Endothelial cell of umbilical vein (primary cell): ENCODE results near the gene SH3BGRL. TPM values are rescaled to one million over a fixed set of nuclear protein-coding genes. Genes with fewer than 3 reads are reported as not detected.

Experiments
- BruUV-seq: library from RNA; stranded (reverse); fragments of 400-500 nt; replicated peaks from 2 replicates; lab custom pipeline; 2021; lab: Mats Ljungman, UMichigan
- CTCF ChIA-PET: fragments of 300-600, 350-600 bp; sonication (Branson Sonifier 250); formaldehyde crosslinking; loops from one replicate; lab custom pipeline; 2021; ENCODE audit warnings: antibody characterized with exemption, inconsistent platforms; lab: Charles Lee
- POLR2A ChIA-PET: fragments of 300-600, 350-600 bp; sonication (Branson Sonifier 250); formaldehyde crosslinking; loops from one replicate; lab custom pipeline; 2021; ENCODE audit warnings: antibody characterized with exemption, inconsistent platforms; lab: Charles Lee
- DNase-seq: peaks from one replicate; pipeline ENCODE4 v3.0.0-alpha.2; 2011; ENCODE audit warnings: low read depth, low spot score
- FAIRE-seq: peaks from 2 replicates; lab custom pipeline; 2011; peaks lifted over from hg19 to GRCh38; lab: Jason Lieb, UNC
- H2AFZ ChIP-seq: 2 replicates; pipeline ENCODE4 v1.6.0; 2012; ENCODE audit warnings: low read depth, low read length, control low read depth, inconsistent platforms
- H3K27ac ChIP-seq: 2 replicates; pipeline ENCODE4 v1.5.1; 2011; ENCODE audit warnings: low read depth, mild to moderate bottlenecking, control low read depth, low read length, moderate library complexity; ENCODE audit not compliant: insufficient read depth
- H3K27me3 ChIP-seq, 2 experiments: 2 replicates each; pipeline versions ENCODE4 v1.6.0 to v1.6.1; 2011; ENCODE audit warnings: low read length in 2 of 2, mixed read lengths in 1 of 2; ENCODE audit not compliant: control insufficient read depth in 2 of 2, insufficient read depth in 2 of 2
- H3K36me3 ChIP-seq, 2 experiments: 2 replicates in 1 of 2; 3 replicates in 1 of 2; pipeline ENCODE4 v1.5.1; 2011; ENCODE audit warnings: low read length in 2 of 2, mild to moderate bottlenecking in 1 of 2, moderate library complexity in 1 of 2; ENCODE audit not compliant: control insufficient read depth in 2 of 2, insufficient read depth in 2 of 2; ENCODE audit errors: extremely low read depth in 1 of 2
- H3K4me1 ChIP-seq: 3 replicates; pipeline ENCODE4 v1.5.1; 2011; ENCODE audit warnings: mild to moderate bottlenecking, low read length; ENCODE audit not compliant: control insufficient read depth, insufficient read depth; ENCODE audit errors: extremely low read depth
- H3K4me2 ChIP-seq: 2 replicates; pipeline ENCODE4 v1.6.1; 2011; ENCODE audit warnings: low read length, control low read depth, mixed read lengths; ENCODE audit not compliant: insufficient read depth
- H3K4me3 ChIP-seq, 3 experiments: fragments of 200-600 bp in 1 of 3; sonication (generic), shearing (Covaris generic) in 1 of 3; replicated peaks in 1 of 3; 2 replicates each; pipeline ENCODE4 v1.5.1; 2011 to 2016; ENCODE audit warnings: control low read depth in 3 of 3, low read length in 3 of 3, mild to moderate bottlenecking in 2 of 3, inconsistent platforms in 1 of 3, low read depth in 1 of 3, moderate library complexity in 1 of 3; ENCODE audit not compliant: insufficient read depth in 1 of 3
- H3K79me2 ChIP-seq: 2 replicates; pipeline ENCODE4 v1.6.0; 2012; ENCODE audit warnings: low read length, inconsistent platforms; ENCODE audit not compliant: control insufficient read depth, insufficient read depth
- H3K9ac ChIP-seq: replicated peaks from 2 replicates; pipeline ENCODE3; 2011; ENCODE audit warnings: low read length, control low read depth; ENCODE audit not compliant: insufficient read depth; ENCODE audit errors: extremely low read depth
- H3K9me1 ChIP-seq: replicated peaks from 3 replicates; pipeline ENCODE4 v1.6.0; 2011; ENCODE audit warnings: mild to moderate bottlenecking, low read length; ENCODE audit not compliant: control insufficient read depth, insufficient read depth; ENCODE audit errors: extremely low read depth
- H3K9me3 ChIP-seq: replicated peaks from 2 replicates; pipeline ENCODE4 v1.5.1; 2012; ENCODE audit warnings: low read length, inconsistent platforms; ENCODE audit not compliant: control insufficient read depth, insufficient read depth
- H4K20me1 ChIP-seq: replicated peaks from 2 replicates; pipeline ENCODE3; 2011; ENCODE audit warnings: mild to moderate bottlenecking, low read length; ENCODE audit not compliant: control insufficient read depth, insufficient read depth; ENCODE audit errors: extremely low read depth
- CTCF ChIP-seq, 2 donors: IDR thresholded peaks; 1 replicate in 1 of 2; 2 replicates in 1 of 2; pipeline ENCODE4 v1.5.1; 2011; ENCODE audit warnings: low read length in 2 of 2, mild to moderate bottlenecking in 2 of 2, moderate library complexity in 2 of 2, control low read depth in 1 of 2, inconsistent platforms in 1 of 2, low read depth in 1 of 2; ENCODE audit not compliant: insufficient read depth in 1 of 2; ENCODE audit errors: extremely low read depth in 1 of 2
- EZH2 ChIP-seq: IDR thresholded peaks from 2 replicates; pipeline ENCODE4 v1.6.1; 2012; ENCODE audit warnings: borderline replicate concordance, low read depth, mild to moderate bottlenecking, moderate library complexity, low read length, inconsistent platforms; ENCODE audit not compliant: severe bottlenecking
- FOS ChIP-seq: IDR thresholded peaks from 2 replicates; pipeline ENCODE4 v1.6.1; 2011; ENCODE audit warnings: mild to moderate bottlenecking, low read length, moderate library complexity, borderline replicate concordance; ENCODE audit not compliant: insufficient read depth
- GATA2 ChIP-seq: IDR thresholded peaks from 2 replicates; pipeline ENCODE4 v1.7.0; 2011; ENCODE audit warnings: low read depth, mild to moderate bottlenecking, moderate library complexity, mixed read lengths, low read length; ENCODE audit not compliant: insufficient read length, insufficient read depth
- JUN ChIP-seq: IDR thresholded peaks from 2 replicates; pipeline ENCODE4 v1.6.1; 2011; ENCODE audit warnings: borderline replicate concordance, low read depth; ENCODE audit not compliant: insufficient read length, insufficient read depth
- MAX ChIP-seq: IDR thresholded peaks from 2 replicates; pipeline ENCODE4 v1.6.1; 2011; ENCODE audit not compliant: insufficient read depth, insufficient read length
- MYC ChIP-seq: IDR thresholded peaks from one replicate; pipeline ENCODE4 v1.6.1; 2011; ENCODE audit warnings: mild to moderate bottlenecking, low read depth, low read length
- POLR2A ChIP-seq: IDR thresholded peaks from 2 replicates; pipeline ENCODE4 v1.6.1; 2012; ENCODE audit warnings: low read depth, mild to moderate bottlenecking, control low read depth, low read length
- POLR2AphosphoS5 ChIP-seq: IDR thresholded peaks from 2 replicates; pipeline ENCODE4 v1.6.1; 2012; ENCODE audit warnings: low read depth, mild to moderate bottlenecking, control low read depth, low read length, moderate library complexity; ENCODE audit not compliant: insufficient read depth
- dilution Hi-C: fragments of 300-500 bp; cut with MboI; formaldehyde crosslinking; loops from one replicate; pipeline ENCODE4 v1.15.0; 2019; ENCODE audit warnings: low sequenced_read_pairs; ENCODE audit not compliant: extremely low pct_ligation_motif_present
- intact Hi-C: fragments of 100-400 bp; cut with micrococcal nuclease; formaldehyde crosslinking; loops from one replicate; pipeline ENCODE4 v1.10.0; 2022
- polyA plus RNA-seq, 4 experiments: library from polyadenylated mRNA; depleted of rRNA in 3 of 4; stranded (reverse) in 3 of 4; unstranded in 1 of 4; fragments of >200 nt; gene quantifications; 2 replicates each; pipeline versions ENCODE4 v1.2.1 to v1.2.3, GENCODE V29; 2011 to 2012; ENCODE audit warnings: missing spikeins in 1 of 4
- total RNA-seq: library from RNA; stranded (reverse); gene quantifications from 2 replicates; pipeline ENCODE4 v1.2.3, GENCODE V29; 2021

Gene SH3BGRL
- total and polyA plus RNA-seq, 2 donors (not counting 3 experiments of a cell fraction or from before 2014, with no cell fraction given) = 45.6 to 65.7 TPM

DNA sequence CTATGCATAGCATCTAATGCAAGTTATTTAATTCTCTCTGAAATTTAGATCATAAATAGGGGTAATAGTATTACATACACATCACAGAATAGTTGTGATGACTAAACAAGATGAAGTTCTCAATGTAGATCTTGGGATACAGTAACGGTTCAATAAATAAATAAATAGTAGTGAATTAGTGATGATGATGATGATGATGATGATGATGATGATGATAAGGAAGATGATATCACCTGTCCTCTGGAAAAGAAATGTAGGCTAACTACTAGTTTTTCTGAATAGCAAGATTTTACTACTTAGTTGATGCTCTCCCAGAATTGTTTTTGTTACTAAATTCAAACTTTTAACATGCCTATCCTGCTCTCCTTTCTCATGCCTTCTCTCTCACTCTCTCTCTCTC is 30.3 kb downstream of the SH3BGRL start:
- BruUV-seq = no TSS peak
- CTCF ChIA-PET = no interaction called here
- Histone ChIP-seq H3K9me3 (no peaks in the 10 kb centered on the region), H4K20me1 (no peaks in the 10 kb centered on the region), H3K36me3 (no peaks in the 10 kb centered on the region), H3K9ac (no peak overlapping the region), H3K4me3 (no peak overlapping the region), H3K79me2 (no peaks in the 10 kb centered on the region), H3K27ac (no peak overlapping the region), H3K4me2 (no peak overlapping the region), H3K27me3 (no peaks in the 10 kb centered on the region), H2AFZ (no peak overlapping the region), H3K9me1 (no peaks in the 10 kb centered on the region), H3K4me1 (no peaks in the 10 kb centered on the region)
- DNase-seq (no peak), FAIRE-seq (no peak)
- no peak for TF ChIP-seq GATA2
- TF ChIP-seq MAX = no peak
- no peak for TF ChIP-seq EZH2
- no peak for TF ChIP-seq JUN
- TF ChIP-seq POLR2AphosphoS5 = no peak
- TF ChIP-seq FOS = no peak
- no peak for TF ChIP-seq CTCF (IDR thresholded peaks at IDR 0.05; ENCODE audit: extremely low read depth in 1 of 2, insufficient read depth in 1 of 2, low read depth in 1 of 2, low read length in 2 of 2)
- no peak for TF ChIP-seq MYC
- TF ChIP-seq POLR2A = no peak
- intact Hi-C loops = no loop called here
- POLR2A ChIA-PET = no interaction called here
- dilution Hi-C loops = no loop called here
